HepG2 (cell line): ENCODE data around the gene PPP1R7. TPM values are rescaled to one million over a fixed set of nuclear protein-coding genes. Genes with fewer than 3 reads are reported as not detected.

Experiments
- IRX3 ChIP-seq: sonication (generic); formaldehyde crosslinking; IDR thresholded peaks from 2 replicates; pipeline ENCODE4 v1.8.1; 2023; ENCODE audit warnings: mild to moderate bottlenecking, low read depth, missing genetic modification reagents, borderline replicate concordance
- SATB2 ChIP-seq: sonication (generic); formaldehyde crosslinking; IDR thresholded peaks from 2 replicates; pipeline ENCODE4 v1.5.0; 2020; ENCODE audit warnings: missing genetic modification reagents
- SNRNP70 ChIP-seq: fragments of 200-400 bp; formaldehyde crosslinking; IDR thresholded peaks from 2 replicates; pipeline ENCODE4 v1.6.1; 2017; ENCODE audit warnings: mild to moderate bottlenecking, low read depth, low read length, moderate library complexity
- SOX13 ChIP-seq, 3 experiments: fragments of 450-650 bp in 1 of 3; sonication (generic) in 1 of 3; formaldehyde crosslinking in 1 of 3; IDR thresholded peaks in 2 of 3; conservative IDR thresholded peaks in 1 of 3; 2 replicates each; pipeline versions ENCODE4 v1.5.0 to v1.6.1; 2016 to 2020; ENCODE audit warnings: antibody characterized with exemption in 1 of 3, mild to moderate bottlenecking in 1 of 3, missing compliant biosample characterization in 1 of 3, missing genetic modification reagents in 1 of 3, moderate library complexity in 1 of 3
- TCF7L2 ChIP-seq: IDR thresholded peaks from 2 replicates; pipeline ENCODE4 v1.6.1; 2011; ENCODE audit warnings: mild to moderate bottlenecking, low read depth, low read length, moderate library complexity
- TRIM24 ChIP-seq: sonication (generic); formaldehyde crosslinking; IDR thresholded peaks from 2 replicates; pipeline ENCODE4 v1.8.0; 2022; ENCODE audit warnings: mild to moderate bottlenecking, missing genetic modification reagents
- ZFP62 ChIP-seq: sonication (generic); formaldehyde crosslinking; IDR thresholded peaks from 2 replicates; pipeline ENCODE4 v1.4.0; 2020; ENCODE audit warnings: missing genetic modification reagents
- ZMAT3 ChIP-seq: sonication (generic); formaldehyde crosslinking; conservative IDR thresholded peaks from 2 replicates; pipeline ENCODE4 v1.7.0; 2021; ENCODE audit warnings: missing genetic modification reagents
- ZNF230 ChIP-seq: sonication (generic); formaldehyde crosslinking; IDR thresholded peaks from 2 replicates; pipeline ENCODE4 v1.4.0; 2020; ENCODE audit warnings: mild to moderate bottlenecking, missing genetic modification reagents
- ZNF790 ChIP-seq: sonication (generic); formaldehyde crosslinking; IDR thresholded peaks from 2 replicates; pipeline ENCODE4 v1.8.0; 2022; ENCODE audit warnings: missing genetic modification reagents, mild to moderate bottlenecking, borderline replicate concordance
- polyA plus RNA-seq, 8 experiments: library from polyadenylated mRNA; depleted of rRNA in 3 of 8; stranded (reverse) in 7 of 8; unstranded in 1 of 8; fragments of >200 nt; fragmentation: Illumina TruSeq in 4 of 8; extraction: Trizol in 4 of 8; gene quantifications; 2 replicates each; pipeline versions ENCODE4 v1.2.1 to v1.2.3, GENCODE V29; 2011 to 2016; ENCODE audit warnings: low read depth in 4 of 8, missing spikeins in 1 of 8, mixed read lengths in 1 of 8; ENCODE audit not compliant: insufficient read depth in 1 of 8
- total RNA-seq, 5 experiments: library from RNA; depleted of rRNA; stranded (reverse); fragments of >200 nt; fragmentation: Illumina TruSeq; extraction: Trizol; gene quantifications; 2 replicates each; pipeline ENCODE4 v1.2.3, GENCODE V29; 2016; ENCODE audit warnings: low read depth in 1 of 5
- TF ChIP-seq, protein P1 (sequence below): sonication (generic); formaldehyde crosslinking; IDR thresholded peaks from 2 replicates; pipeline ENCODE4 v1.4.0; 2020; ENCODE audit warnings: missing genetic modification reagents
- TF ChIP-seq, protein P2 (sequence below): sonication (generic); formaldehyde crosslinking; IDR thresholded peaks from 2 replicates; pipeline ENCODE4 v1.4.0; 2020; ENCODE audit warnings: missing genetic modification reagents, borderline replicate concordance
- TF ChIP-seq, protein P3 (sequence below): sonication (generic); formaldehyde crosslinking; IDR thresholded peaks from 2 replicates; pipeline ENCODE4 v1.4.0; 2020; ENCODE audit warnings: missing genetic modification reagents
- TF ChIP-seq, protein P4 (sequence below): IDR thresholded peaks from 2 replicates; pipeline ENCODE4 v1.6.1; 2018; ENCODE audit warnings: missing genetic modification reagents

The PPP1R7 gene
- total and polyA plus RNA-seq, 2 of the 13 experiments (the other 11 are each of a cell fraction or from before 2014, with no cell fraction given) = 33.3 to 67.9 TPM

DNA sequence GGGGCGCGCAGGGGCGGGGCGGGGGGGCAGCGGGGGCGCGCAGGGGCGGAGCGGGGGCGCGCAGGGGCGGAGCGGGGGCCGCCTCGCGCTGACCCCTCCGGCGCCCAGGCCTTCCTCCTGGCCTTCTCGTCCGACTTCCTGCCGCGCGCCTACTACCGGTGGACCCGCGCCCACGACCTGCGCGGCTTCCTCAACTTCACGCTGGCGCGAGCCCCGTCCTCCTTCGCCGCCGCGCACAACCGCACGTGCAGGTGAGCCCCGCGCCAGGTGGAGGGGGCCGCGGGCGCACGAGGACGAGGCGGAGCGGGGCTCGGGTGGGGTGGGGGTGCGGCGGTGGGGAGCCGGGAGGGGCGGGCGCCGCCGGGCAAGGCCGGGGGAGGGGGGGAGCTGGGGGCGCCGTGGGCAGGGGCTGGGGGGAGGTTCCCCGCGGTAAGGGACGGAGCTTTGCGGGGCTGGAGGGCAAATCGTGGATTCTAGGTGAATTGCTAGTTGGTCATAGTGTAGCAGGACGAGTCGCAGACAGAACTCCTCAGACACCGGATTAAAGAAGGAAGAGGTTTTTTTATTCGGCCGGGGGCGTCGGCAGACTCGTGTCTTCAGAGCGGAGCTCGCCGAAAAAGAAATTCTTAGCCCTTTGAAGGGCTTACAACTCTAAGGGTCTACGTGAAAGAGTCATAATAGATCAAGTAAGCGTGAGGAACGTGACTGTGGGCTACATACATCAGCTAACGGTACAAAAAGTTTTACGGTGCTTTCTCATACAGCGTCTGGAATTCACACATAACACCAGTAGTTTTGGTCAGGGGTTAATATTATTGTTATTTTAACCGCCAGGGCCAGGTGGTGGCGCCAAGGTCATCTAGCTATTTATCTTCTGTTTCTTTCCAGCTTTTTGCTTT is 68.1 kb downstream of the PPP1R7 start (continued):
- TF ChIP-seq, protein P1, sequence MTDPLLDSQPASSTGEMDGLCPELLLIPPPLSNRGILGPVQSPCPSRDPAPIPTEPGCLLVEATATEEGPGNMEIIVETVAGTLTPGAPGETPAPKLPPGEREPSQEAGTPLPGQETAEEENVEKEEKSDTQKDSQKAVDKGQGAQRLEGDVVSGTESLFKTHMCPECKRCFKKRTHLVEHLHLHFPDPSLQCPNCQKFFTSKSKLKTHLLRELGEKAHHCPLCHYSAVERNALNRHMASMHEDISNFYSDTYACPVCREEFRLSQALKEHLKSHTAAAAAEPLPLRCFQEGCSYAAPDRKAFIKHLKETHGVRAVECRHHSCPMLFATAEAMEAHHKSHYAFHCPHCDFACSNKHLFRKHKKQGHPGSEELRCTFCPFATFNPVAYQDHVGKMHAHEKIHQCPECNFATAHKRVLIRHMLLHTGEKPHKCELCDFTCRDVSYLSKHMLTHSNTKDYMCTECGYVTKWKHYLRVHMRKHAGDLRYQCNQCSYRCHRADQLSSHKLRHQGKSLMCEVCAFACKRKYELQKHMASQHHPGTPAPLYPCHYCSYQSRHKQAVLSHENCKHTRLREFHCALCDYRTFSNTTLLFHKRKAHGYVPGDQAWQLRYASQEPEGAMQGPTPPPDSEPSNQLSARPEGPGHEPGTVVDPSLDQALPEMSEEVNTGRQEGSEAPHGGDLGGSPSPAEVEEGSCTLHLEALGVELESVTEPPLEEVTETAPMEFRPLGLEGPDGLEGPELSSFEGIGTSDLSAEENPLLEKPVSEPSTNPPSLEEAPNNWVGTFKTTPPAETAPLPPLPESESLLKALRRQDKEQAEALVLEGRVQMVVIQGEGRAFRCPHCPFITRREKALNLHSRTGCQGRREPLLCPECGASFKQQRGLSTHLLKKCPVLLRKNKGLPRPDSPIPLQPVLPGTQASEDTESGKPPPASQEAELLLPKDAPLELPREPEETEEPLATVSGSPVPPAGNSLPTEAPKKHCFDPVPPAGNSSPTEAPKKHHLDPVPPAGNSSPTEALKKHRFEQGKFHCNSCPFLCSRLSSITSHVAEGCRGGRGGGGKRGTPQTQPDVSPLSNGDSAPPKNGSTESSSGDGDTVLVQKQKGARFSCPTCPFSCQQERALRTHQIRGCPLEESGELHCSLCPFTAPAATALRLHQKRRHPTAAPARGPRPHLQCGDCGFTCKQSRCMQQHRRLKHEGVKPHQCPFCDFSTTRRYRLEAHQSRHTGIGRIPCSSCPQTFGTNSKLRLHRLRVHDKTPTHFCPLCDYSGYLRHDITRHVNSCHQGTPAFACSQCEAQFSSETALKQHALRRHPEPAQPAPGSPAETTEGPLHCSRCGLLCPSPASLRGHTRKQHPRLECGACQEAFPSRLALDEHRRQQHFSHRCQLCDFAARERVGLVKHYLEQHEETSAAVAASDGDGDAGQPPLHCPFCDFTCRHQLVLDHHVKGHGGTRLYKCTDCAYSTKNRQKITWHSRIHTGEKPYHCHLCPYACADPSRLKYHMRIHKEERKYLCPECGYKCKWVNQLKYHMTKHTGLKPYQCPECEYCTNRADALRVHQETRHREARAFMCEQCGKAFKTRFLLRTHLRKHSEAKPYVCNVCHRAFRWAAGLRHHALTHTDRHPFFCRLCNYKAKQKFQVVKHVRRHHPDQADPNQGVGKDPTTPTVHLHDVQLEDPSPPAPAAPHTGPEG (CRISPR knock-in tag) = peak; percentile 76; the same call in 1 of the 2 replicates
- TF ChIP-seq SOX13 (IDR thresholded peaks at IDR 0.05) (no peak), SOX13 (CRISPR knock-in tag; conservative IDR thresholded peaks at IDR 0.05 in 1 of 2, IDR thresholded peaks at IDR 0.05 in 1 of 2) (peak in 1 of 2 experiments; percentile 28; a peak in 2 of 4 replicates), ZMAT3 (no peak), ZNF790 (CRISPR knock-in tag) (no peak), SNRNP70 (no peak), TRIM24 (CRISPR knock-in tag) (no peak), SATB2 (CRISPR knock-in tag) (peak; percentile 62; the same call in 1 of the 2 replicates), TCF7L2 (no peak), IRX3 (CRISPR knock-in tag) (peak; percentile 82; the same call in 1 of the 2 replicates), ZNF230 (peak; percentile 24; the same call in 1 of the 2 replicates), ZFP62 (CRISPR knock-in tag) (no peak)
- TF ChIP-seq, protein P2, sequence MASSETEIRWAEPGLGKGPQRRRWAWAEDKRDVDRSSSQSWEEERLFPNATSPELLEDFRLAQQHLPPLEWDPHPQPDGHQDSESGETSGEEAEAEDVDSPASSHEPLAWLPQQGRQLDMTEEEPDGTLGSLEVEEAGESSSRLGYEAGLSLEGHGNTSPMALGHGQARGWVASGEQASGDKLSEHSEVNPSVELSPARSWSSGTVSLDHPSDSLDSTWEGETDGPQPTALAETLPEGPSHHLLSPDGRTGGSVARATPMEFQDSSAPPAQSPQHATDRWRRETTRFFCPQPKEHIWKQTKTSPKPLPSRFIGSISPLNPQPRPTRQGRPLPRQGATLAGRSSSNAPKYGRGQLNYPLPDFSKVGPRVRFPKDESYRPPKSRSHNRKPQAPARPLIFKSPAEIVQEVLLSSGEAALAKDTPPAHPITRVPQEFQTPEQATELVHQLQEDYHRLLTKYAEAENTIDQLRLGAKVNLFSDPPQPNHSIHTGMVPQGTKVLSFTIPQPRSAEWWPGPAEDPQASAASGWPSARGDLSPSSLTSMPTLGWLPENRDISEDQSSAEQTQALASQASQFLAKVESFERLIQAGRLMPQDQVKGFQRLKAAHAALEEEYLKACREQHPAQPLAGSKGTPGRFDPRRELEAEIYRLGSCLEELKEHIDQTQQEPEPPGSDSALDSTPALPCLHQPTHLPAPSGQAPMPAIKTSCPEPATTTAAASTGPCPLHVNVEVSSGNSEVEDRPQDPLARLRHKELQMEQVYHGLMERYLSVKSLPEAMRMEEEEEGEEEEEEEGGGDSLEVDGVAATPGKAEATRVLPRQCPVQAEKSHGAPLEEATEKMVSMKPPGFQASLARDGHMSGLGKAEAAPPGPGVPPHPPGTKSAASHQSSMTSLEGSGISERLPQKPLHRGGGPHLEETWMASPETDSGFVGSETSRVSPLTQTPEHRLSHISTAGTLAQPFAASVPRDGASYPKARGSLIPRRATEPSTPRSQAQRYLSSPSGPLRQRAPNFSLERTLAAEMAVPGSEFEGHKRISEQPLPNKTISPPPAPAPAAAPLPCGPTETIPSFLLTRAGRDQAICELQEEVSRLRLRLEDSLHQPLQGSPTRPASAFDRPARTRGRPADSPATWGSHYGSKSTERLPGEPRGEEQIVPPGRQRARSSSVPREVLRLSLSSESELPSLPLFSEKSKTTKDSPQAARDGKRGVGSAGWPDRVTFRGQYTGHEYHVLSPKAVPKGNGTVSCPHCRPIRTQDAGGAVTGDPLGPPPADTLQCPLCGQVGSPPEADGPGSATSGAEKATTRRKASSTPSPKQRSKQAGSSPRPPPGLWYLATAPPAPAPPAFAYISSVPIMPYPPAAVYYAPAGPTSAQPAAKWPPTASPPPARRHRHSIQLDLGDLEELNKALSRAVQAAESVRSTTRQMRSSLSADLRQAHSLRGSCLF (CRISPR knock-in tag) = no peak
- TF ChIP-seq, protein P3, sequence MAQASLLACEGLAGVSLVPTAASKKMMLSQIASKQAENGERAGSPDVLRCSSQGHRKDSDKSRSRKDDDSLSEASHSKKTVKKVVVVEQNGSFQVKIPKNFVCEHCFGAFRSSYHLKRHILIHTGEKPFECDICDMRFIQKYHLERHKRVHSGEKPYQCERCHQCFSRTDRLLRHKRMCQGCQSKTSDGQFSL (CRISPR knock-in tag) = peak; percentile 77
- TF ChIP-seq, protein P4, sequence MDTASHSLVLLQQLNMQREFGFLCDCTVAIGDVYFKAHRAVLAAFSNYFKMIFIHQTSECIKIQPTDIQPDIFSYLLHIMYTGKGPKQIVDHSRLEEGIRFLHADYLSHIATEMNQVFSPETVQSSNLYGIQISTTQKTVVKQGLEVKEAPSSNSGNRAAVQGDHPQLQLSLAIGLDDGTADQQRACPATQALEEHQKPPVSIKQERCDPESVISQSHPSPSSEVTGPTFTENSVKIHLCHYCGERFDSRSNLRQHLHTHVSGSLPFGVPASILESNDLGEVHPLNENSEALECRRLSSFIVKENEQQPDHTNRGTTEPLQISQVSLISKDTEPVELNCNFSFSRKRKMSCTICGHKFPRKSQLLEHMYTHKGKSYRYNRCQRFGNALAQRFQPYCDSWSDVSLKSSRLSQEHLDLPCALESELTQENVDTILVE (CRISPR knock-in tag) = no peak
